KG1 (cell line): ENCODE measurements around the gene MED16.
A peak's percentile ranks its signal among the peaks of the same experiment; 100 is the strongest.

Source experiments
- DNase-seq: peaks from one replicate; lab custom pipeline; 2025; lab: John Stamatoyannopoulos, UW

The MED16 gene

GRCh38 chr19:928471-929202 is 35.6 kb upstream of the MED16 start:
- no peak for DNase-seq

DNA sequence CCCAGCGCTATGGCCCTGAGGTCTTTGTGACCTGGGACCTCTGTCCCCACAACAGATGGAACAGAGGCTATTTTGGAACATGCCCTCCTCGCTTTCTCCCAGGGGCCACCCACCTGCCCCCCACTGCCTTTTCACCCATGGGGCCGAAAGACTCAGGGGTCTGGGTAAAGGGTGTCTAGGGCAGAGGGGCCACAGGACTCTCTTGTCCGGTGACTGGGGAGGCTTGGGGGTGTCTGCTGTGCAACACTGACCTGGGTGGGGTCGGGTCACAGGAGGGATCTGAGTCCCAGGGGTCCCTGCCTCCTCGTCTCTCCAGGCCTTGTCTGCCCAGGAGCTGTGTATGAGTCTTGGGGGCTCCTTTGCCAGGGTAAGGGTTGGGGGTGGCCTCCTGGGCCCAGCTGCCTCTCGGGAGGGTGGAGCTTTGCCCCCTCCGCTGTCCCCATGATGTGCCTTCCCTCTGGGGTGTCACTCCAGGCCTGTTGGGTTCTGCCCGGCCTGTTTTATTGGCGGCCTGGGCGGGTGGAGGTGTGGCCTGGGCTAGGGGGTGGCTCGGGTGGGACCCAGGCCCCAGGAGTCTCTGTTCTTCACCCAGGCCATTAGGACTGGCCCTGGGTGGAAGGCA is 34.9 kb upstream of the MED16 start:
- no peak for DNase-seq

DNA sequence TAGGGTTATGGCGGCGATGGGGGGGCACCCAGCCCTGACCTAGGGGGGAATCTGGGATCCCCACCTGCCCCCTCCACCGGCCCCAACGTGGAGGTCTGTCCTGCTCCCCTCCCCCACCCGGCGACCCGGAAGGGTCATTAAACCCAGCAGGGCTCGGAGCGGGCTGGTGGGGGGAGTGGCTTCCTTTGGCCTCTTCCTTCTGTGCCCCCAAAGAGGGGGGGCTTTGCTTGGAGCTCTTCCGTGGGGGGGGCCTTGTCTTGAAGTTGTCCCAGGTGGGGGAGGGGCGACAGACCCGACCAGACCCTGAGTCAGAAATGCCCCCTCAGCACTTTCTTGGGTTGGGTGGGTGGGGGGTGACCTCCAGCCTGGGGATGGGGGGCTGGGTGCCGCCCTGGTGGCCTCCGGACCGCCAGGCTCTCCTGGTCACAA is 34.4 kb upstream of the MED16 start:
- DNase-seq: no peak

DNA sequence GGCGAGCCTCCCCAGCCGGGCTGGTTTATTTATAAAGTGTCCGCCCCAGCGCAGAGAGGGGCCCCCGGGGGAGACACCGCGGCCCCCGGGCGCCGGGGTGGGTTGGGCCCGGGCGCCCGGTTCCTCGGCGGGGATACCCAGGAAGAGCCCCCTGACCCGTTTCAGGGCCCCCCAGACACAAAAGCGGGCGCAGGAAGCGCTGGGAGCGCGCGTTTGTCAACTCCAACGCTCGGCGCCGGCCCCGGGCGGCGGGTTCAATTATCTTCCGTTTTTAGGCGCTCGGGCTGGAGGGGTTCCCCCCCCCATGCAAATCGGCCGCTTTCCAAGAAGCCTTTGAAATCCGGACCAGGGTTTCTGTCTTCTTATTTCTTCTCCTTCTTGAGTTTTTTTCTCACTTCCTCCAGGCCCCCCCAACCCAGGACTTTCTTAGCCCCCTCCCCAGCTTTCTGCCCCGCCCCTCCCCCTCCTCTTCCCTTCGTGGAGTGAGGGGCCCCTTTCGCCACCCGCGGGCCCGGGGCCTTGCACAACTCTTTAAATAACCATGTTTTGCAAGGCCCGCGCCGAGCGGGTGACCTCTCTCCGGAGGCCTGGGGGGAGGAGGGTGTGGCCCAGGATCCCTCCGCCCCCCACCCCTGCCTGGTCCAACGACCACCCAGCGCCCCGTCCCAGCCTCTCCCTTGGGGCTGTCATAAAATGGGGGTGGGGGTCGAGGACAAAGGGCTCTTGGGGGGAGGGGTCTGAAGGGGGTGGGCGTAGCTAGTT is 33.8 kb upstream of the MED16 start:
- peak; percentile 34 for DNase-seq

GRCh38 chr19:926323-926588 is 33.3 kb upstream of the MED16 start:
- no peak for DNase-seq

DNA sequence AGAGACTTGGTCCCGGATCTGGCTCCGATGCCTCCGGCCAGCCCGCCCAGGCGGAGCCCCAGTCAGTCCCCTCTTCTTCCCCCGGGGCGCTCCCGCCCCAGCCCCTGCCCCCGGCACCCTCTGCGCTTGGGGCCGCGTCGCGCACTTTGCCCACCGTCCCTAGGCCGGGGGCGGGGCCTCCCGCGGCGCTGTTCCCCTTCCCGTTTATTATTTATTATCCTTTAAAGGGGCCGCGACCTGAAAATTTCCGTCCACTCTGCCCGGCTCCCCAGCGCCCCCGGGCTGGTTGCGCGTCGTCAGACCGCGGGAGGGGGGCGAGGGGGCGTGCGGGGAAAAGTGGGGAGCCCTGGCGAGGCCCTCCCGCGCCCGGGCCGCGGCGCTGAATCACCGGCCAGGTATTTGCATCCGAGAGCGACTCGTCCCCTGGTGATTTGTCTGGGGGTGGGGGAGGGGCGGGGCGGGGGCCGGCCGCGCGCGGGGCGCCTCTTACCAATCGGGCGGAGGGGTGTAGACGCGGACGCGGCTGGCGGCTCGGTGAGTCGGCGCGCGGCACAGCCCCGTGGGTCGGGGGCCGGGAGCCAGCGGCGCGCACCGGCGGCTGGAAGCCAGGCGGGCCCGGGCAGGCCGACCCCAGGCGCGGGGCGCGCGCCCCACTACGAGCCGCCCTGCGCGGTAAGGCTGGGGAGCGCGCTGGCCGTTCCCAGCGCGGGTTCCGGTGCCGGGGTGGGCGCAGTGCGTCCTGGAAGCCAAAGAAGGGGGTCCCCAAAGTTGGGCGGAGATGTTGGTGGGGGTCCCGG is 32.7 kb upstream of the MED16 start, which contains the start of gene ARID3A:
Gene ARID3A, plus strand, starts transcription at position 510 of the 797 bp plus-strand sequence. CDS start 3,494 bp downstream, outside the sequence.
- DNase-seq: peak; percentile 94

- peak; percentile 94 for DNase-seq
Observed at GRCh38 chr19:925087-925525, 32.1 kb upstream of the MED16 start.

DNA sequence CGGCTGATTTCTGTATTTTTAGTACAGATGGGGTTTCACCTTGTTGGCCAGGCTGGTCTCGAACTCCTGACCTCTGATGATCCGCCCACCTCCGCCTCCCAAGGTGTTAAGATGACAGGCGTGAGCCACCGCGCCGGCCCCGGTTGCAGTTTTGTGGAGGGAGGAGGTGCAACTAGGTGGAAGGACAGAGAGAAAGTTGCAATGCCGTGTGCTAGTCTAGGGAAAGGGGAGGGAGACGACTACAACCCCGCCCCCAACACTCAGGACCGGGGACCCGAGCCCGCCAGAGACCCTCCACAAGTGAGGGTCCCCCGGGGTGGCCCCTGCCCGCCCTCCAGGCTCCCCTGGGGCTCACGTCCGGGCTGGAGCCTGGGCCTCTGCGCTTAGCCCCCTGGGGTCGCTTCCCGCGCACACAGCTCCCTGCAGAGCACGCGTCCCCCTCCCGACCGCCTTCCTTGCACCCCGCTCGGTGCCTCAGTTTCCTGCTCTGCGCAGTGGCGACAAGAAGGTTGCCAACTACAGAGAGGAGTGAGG is 31.6 kb upstream of the MED16 start:
- no peak for DNase-seq

GRCh38 chr19:920051-920864 is 27.3 kb upstream of the MED16 start:
- no peak for DNase-seq

- DNase-seq: no peak
Observed at GRCh38 chr19:919199-920050, 26.4 kb upstream of the MED16 start.

DNA sequence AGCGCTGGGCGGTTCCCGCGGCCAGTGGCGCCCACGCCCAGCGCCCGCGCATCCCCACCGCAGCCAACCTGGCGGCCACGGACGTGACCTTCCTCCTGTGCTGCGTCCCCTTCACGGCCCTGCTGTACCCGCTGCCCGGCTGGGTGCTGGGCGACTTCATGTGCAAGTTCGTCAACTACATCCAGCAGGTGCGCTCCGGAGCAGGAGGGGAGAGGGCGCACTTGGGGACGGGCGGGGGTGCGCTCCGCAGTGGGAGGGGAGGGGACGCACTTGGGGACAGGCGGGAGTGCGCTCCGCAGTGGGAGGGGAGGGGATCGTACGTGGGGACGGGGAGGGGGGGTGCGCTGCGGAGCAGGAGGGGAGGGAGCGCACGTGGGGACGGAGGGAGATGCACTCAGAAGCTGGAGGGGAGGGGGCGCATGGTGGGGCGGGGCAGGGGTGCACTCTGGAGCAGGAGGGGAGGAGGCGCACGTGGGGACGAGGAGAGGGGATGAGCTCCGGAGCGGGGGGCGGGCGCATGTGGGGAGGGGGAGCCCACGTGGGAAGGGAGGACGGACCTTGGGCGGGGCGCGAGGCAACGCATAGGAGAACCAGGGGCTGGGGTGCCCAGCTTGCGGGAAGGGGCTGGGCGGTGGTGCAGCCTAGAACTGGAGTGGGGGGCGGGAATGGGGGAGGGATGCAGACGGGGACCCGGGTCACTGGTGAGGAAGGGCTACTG is 25.7 kb upstream of the MED16 start:
- no peak for DNase-seq

- DNase-seq: no peak
Observed at GRCh38 chr19:918152-918437, 25.1 kb upstream of the MED16 start.

GRCh38 chr19:917323-918151 is 24.6 kb upstream of the MED16 start, which contains the start of gene KISS1R:
KISS1R (plus strand) TSS chr19:917333; CDS start chr19:917503, 170 bp downstream.
- peak; percentile 7 for DNase-seq

- DNase-seq: no peak
Observed at GRCh38 chr19:916645-917322, 23.8 kb upstream of the MED16 start.

GRCh38 chr19:913080-913748 is 20.2 kb upstream of the MED16 start, which contains the start of gene R3HDM4:
R3HDM4 (minus strand) TSS chr19:913219; CDS start chr19:913157, 62 bp downstream.
- DNase-seq: peak; percentile 2

- no peak for DNase-seq
Observed at GRCh38 chr19:912181-913079, 19.4 kb upstream of the MED16 start.
